ENCODE data around the gene ZNF655. TPM values are rescaled to one million over a fixed set of nuclear protein-coding genes. Genes with fewer than 3 reads are reported as not detected.

Gene ZNF655
- total and polyA plus RNA-seq, 2 of the 8 experiments (the other 6 are each of a cell fraction or from before 2014, with no cell fraction given): 27.1 to 37.8 TPM

DNA sequence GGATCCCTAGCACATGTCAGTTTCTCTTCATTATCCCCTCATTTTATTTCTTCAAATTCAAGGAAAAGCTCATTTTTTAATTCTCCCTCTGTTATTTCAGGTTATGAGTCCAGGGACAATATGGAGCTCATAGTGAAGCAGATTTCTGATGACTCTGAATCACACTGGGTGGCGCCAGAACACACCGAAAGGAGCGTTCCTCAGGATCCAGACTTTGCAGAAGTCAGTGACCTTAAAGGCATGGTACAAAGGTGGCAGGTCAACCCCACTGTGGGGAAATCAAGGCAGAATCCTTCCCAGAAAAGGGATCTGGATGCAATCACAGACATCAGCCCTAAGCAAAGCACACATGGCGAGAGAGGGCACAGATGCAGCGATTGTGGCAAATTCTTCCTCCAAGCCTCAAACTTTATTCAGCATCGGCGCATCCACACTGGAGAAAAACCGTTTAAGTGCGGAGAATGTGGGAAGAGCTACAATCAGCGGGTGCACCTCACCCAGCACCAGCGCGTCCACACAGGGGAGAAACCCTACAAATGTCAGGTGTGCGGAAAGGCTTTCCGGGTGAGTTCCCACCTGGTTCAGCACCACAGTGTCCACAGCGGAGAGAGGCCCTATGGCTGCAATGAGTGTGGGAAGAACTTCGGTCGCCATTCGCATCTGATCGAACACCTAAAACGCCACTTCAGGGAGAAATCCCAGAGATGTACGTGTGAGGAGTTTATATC lies 32.6 kb upstream of the ZNF655 start (continued):
- no peak for TF ChIP-seq SP1 (IDR thresholded peaks at IDR 0.05; ENCODE audit: low read depth, low read length)

Data from H1 (cell line).